HTERT RPE-1 (cell line): ENCODE results near the gene IKBKE.
"Not testable (repeated sequence)": the region's sequence is repeated elsewhere in the genome, so short reads cannot be mapped to it uniquely, and the experiment has no call there.

Experiments
- in situ Hi-C: fragments of 300-500 bp; cut with MboI; formaldehyde crosslinking; loops from 4 replicates; pipeline ENCODE4 v1.14.3; 2020; ENCODE audit warnings: low sequenced_read_pairs

IKBKE gene

GRCh38 chr1:206472454-206472853 lies 2.2 kb downstream of the IKBKE start:
- in situ Hi-C loops = no loop called here

GRCh38 chr1:206472886-206473285 lies 2.6 kb downstream of the IKBKE start:
- in situ Hi-C loops = no loop called here

DNA sequence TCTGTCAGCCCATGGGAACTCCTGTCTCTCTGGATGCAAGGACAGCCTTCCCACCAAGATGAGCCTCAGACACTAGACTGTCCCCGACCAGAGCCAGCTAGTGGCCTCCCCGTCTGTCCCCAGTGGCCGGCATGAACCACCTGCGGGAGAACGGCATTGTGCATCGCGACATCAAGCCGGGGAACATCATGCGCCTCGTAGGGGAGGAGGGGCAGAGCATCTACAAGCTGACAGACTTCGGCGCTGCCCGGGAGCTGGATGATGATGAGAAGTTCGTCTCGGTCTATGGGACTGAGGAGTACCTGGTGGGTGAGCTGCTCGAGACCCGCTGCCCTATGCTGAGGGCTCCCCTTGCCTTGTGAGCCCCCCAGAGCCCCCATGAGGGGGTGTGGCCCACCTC lies 5.8 kb downstream of the IKBKE start:
- in situ Hi-C loops = no loop called here

DNA sequence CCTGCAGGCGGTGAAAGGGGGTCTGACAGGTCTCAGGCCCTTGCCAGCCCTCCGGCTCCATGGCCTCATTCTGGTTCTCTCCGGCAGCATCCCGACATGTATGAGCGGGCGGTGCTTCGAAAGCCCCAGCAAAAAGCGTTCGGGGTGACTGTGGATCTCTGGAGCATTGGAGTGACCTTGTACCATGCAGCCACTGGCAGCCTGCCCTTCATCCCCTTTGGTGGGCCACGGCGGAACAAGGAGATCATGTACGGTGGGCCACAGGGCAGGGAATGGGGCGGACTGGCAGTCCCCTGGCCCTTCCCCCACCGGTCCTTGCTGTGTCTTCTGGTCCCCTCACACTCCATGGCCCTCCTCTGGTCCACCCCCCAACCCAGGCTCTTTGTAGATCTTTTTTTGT lies 6.3 kb downstream of the IKBKE start:
- in situ Hi-C loops = no loop called here

GRCh38 chr1:206477110-206477509 lies 6.8 kb downstream of the IKBKE start:
- in situ Hi-C loops = no loop called here

- in situ Hi-C loops = no loop called here
Observed at GRCh38 chr1:206477581-206478380, 7.5 kb downstream of the IKBKE start.

GRCh38 chr1:206478746-206479145 lies 8.5 kb downstream of the IKBKE start:
- in situ Hi-C loops = no loop called here

DNA sequence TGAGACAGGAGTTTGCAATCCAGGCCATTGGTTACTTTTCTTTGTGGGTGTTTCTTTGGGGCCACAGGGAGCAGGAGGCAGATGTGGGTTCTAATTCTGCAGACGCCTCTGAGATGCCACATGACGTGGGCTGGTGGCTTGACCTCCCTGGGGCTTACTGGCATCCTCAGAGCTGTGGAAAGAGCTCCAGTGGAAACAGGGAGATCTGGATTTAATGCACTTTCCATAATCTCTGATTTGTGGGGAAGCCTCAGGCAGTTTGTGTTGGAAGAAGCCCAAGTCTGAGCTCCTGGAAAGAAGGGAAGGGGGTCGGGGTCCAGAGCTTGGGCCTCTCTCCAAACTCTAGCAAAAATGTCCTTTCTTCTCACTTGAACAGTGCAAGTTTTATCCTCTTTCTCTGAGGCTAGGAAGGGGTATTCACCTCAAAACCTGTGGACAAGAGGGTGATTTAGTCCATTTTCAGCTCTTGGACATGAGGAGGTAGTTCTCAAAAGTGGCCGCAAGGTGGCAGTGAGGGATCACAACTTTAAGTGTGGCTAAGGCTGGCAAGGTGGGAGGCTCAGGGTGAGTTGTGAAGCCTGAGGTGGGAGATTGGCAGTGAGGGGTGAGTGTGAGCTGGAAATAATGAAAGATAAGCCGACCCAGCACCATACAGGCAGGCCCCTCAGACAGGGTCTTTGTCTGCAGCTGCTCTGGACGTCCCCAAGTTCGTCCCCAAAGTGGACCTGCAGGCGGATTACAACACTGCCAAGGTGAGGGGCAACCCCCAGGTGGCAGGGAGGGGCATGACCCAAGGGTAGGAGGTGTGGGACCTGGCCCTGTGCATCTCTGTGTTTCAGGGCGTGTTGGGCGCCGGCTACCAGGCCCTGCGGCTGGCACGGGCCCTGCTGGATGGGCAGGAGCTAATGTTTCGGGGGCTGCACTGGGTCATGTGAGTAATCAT lies 9.2 kb downstream of the IKBKE start:
- in situ Hi-C loops = no loop called here

- in situ Hi-C loops = no loop called here
Observed at GRCh38 chr1:206480211-206480610, 9.9 kb downstream of the IKBKE start.

GRCh38 chr1:206482611-206483010 lies 12.3 kb downstream of the IKBKE start:
- in situ Hi-C loops = no loop called here

GRCh38 chr1:206483864-206484263 lies 13.6 kb downstream of the IKBKE start:
- in situ Hi-C loops = not testable (repeated sequence)

- in situ Hi-C loops = no loop called here
Observed at GRCh38 chr1:206484901-206485300, 14.6 kb downstream of the IKBKE start.

DNA sequence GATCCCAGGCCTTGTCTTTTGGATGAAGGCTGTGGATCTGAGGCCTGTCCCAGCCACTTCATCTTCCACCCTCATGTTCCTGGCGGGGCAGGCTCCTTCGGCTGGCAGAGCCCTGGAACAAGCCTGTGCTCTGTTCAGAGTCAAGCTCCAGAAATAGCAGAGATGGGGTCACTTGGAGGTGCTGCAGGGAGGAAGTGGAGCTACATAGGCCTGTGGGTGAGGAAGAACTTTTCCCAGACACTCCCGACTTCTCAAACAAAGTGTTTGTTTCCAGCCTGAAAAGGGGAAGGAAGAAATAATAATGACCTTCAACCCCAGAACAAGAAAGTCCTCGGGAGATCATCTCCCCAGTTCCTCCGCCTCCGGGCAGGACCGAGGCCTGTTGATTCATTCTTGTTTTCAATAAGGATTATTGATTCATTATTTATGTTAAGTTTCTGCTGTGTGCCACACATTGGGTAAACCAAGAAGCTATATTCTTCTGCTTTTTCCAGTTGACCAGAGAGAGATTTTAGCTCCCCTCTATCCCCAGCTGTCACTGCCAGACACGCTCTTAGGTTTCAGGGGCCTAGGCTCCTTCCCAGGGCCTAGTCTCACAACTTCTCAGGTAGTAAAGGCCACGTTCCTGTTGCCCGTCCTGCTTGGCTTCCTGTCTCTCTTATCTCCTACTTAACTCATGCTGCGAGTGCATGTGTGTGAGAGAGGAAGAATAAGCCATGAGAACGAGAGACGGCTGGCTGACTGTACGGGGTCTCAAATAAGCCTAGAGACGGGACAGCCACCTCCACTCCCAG lies 16.9 kb downstream of the IKBKE start:
- in situ Hi-C loops = no loop called here

GRCh38 chr1:206487970-206488369 lies 17.7 kb downstream of the IKBKE start:
- in situ Hi-C loops = no loop called here

GRCh38 chr1:206488466-206488865 lies 18.2 kb downstream of the IKBKE start:
- in situ Hi-C loops = no loop called here

DNA sequence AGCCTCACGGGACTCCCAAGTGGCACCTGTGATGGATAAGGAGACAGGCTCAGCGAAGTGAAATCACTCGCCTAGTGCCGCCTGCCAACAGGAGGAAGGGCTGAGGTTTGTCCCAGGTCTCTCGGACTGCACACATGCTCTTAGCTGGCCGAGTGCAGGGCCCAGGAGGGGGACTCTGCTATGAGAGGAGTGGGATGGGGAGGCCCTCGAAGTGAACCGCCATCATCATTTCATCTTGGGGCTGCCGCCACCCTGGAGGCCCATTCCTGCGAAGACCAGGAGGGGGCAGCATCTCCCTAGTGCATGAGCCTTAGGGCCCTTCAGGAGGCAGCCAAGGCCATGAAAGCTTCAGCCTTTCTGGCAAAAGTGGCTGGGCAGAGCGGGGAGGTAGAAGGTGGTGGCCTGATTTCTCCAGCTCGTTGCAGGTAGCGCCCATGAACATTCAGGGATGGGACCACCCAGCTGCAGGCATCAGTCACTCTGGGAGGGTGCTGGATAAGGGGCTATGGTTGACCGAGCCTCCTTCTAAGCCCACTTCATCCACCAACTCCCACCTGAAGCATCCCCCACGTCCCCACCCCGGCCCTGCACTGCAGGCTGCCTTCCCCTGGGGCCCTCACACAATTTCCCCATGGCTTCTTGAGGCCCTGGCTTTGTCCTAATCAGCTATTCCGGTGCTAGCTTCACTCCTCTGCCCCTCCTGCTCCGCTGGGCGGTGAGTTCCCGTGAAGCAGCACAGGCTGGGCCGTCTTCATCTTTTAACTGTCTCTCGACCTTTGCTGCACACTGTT lies 19.9 kb downstream of the IKBKE start:
- in situ Hi-C loops = no loop called here

- in situ Hi-C loops = no loop called here
Observed at GRCh38 chr1:206490771-206491405, 20.6 kb downstream of the IKBKE start.

DNA sequence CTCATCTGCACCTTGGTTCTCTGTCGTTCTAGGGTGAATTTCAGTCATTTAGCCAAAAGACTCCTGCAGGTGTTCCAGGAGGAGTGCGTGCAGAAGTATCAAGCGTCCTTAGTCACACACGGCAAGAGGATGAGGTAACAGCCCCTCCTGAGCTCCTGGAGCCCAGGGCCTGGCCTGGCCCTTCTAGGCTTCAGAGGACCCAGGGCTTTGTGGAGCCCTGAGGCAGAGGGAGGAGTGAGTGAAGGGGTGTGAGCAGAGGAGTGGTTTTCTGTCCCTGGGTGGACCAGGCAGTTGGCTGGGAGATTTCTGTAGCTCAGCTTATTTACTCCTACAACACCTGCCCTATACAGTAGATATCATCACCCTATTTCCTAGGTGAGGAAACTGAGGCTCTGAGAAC lies 21.3 kb downstream of the IKBKE start:
- in situ Hi-C loops = no loop called here

DNA sequence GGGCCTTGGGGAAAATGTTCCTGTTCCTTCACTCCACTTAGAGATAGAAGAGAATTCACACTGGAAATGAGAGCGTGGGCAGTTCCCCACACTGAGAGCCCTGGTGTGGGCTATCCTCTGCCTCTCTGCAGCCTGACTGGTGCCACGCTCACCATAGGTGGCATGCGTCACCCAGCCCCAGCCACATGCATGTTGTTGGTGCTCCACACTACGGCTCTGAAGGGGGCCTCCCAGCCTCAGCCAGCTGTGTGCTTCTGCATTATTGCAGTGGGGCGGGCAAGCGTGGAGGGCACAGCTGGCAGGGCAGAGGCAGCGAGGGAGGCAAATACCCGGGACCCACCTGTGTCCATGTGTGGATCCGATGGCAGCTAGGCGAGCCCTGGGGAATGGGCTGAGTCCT lies 22.3 kb downstream of the IKBKE start:
- in situ Hi-C loops = no loop called here

GRCh38 chr1:206493279-206493678 lies 23.0 kb downstream of the IKBKE start:
- in situ Hi-C loops = no loop called here
